Measurements from ENCODE around the gene APBA2.

APBA2 gene

GRCh38 chr15:28896951-28897350, 11.2 kb downstream of the APBA2 start:
- DNase-seq (ENCODE audit: low read depth): peak; percentile 45

GRCh38 chr15:28897861-28898585, 12.2 kb downstream of the APBA2 start:
- DNase-seq (ENCODE audit: low read depth): no peak

- DNase-seq (ENCODE audit: low read depth): no peak
Measured at GRCh38 chr15:28899061-28899738, 13.4 kb downstream of the APBA2 start.

GRCh38 chr15:28900041-28900891, 14.5 kb downstream of the APBA2 start:
- no peak for DNase-seq (ENCODE audit: low read depth)

- no peak for DNase-seq (ENCODE audit: low read depth)
Measured at GRCh38 chr15:28900892-28901586, 15.3 kb downstream of the APBA2 start.

- no peak for DNase-seq (ENCODE audit: low read depth)
Measured at GRCh38 chr15:28901587-28901980, 15.8 kb downstream of the APBA2 start.

- no peak for DNase-seq (ENCODE audit: low read depth)
Measured at GRCh38 chr15:28901987-28902745, 16.4 kb downstream of the APBA2 start.

GRCh38 chr15:28902856-28903255, 17.1 kb downstream of the APBA2 start:
- DNase-seq (ENCODE audit: low read depth): no peak

GRCh38 chr15:28903555-28903954, 17.8 kb downstream of the APBA2 start:
- DNase-seq (ENCODE audit: low read depth): no peak

- no peak for DNase-seq (ENCODE audit: low read depth)
Measured at GRCh38 chr15:28904003-28904402, 18.2 kb downstream of the APBA2 start.

GRCh38 chr15:28904541-28905315, 19.0 kb downstream of the APBA2 start:
- no peak for DNase-seq (ENCODE audit: low read depth)

GRCh38 chr15:28907338-28907960, 21.7 kb downstream of the APBA2 start:
- no peak for DNase-seq (ENCODE audit: low read depth)

GRCh38 chr15:28909958-28910500, 24.3 kb downstream of the APBA2 start:
- no peak for DNase-seq (ENCODE audit: low read depth)

GRCh38 chr15:28911310-28911931, 25.6 kb downstream of the APBA2 start:
- no peak for DNase-seq (ENCODE audit: low read depth)

- DNase-seq (ENCODE audit: low read depth): no peak
Measured at GRCh38 chr15:28912422-28912821, 26.6 kb downstream of the APBA2 start.

- no peak for DNase-seq (ENCODE audit: low read depth)
Measured at GRCh38 chr15:28913171-28913765, 27.5 kb downstream of the APBA2 start.

GRCh38 chr15:28914046-28914445, 28.3 kb downstream of the APBA2 start:
- DNase-seq (ENCODE audit: low read depth): no peak

- no peak for DNase-seq (ENCODE audit: low read depth)
Measured at GRCh38 chr15:28914483-28915023, 28.8 kb downstream of the APBA2 start.

All from stromal cell of bone marrow (primary cell).